ENCODE measurements around the gene ANKFY1. TPM values are rescaled to one million over a fixed set of nuclear protein-coding genes. Genes with fewer than 3 reads are reported as not detected.

The ANKFY1 gene
- total RNA-seq, 4 donors from 2014 or later: 25.6 to 70.6 (median 44.9) TPM

DNA sequence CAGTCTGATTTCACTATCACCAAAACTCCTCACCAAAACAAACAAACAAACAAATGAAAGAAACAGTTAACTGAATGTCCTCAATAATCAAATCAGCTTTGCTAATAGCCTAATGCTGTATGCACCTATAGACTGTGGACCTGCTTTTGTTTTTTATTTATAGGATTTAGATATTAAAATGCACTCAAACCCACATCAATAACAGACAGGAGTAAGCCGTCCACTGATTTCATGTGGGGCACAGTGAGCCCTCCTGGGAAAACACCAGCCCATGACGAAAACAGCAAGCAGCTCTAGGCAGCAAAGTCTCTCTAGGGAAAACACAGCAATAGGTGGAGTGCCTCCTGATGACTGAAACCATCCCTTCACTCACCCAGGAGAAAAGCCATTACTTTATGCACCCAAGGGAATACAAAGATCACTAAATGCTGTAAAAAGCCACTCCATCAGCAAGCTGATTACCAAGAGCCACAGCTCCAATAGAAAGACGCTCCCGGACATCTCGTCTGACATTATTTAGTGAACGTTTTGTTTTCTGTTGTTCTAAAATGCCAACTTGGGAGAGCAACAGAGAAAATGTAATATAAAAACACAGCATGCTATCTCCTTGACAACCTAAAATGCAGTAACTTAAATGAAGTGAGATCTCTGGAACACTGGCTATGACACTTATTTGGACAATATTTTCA is 47.8 kb downstream of the ANKFY1 start:
- peaks cover 20% of the 10 kb centered on the region for H3K4me1 ChIP-seq
- no peaks in the 10 kb centered on the region for H3K9me3 ChIP-seq
- TF ChIP-seq POLR2A (IDR thresholded peaks at IDR 0.05) (no peak), CTCF (IDR thresholded peaks at IDR 0.05) (no peak), EP300 (IDR thresholded peaks at IDR 0.05) (no peak), POLR2AphosphoS5 (IDR thresholded peaks at IDR 0.05) (no peak)
- no peak for DNase-seq (ENCODE audit: low spot score in 2 of 2)
- 82% methylated on average over 6 of the region's 6 CpGs for WGBS
- H3K36me3 ChIP-seq: no peaks in the 10 kb centered on the region
- H3K4me3 ChIP-seq: no peak overlapping the region
- no peak overlapping the region for H3K27ac ChIP-seq
- no peaks in the 10 kb centered on the region for H3K27me3 ChIP-seq

- WGBS: 87% methylated on average over 6 of the region's 6 CpGs
- Histone ChIP-seq H3K4me3 (no peak overlapping the region), H3K4me1 (peaks cover 11% of the 10 kb centered on the region), H3K36me3 (peaks cover 6% of the 10 kb centered on the region), H3K27me3 (no peaks in the 10 kb centered on the region), H3K27ac (no peak overlapping the region), H3K9me3 (no peaks in the 10 kb centered on the region)
- DNase-seq (ENCODE audit: low spot score in 2 of 2): no peak
- TF ChIP-seq CTCF (IDR thresholded peaks at IDR 0.05): no peak
Observed at GRCh38 chr17:4214157-4214556, 49.6 kb downstream of the ANKFY1 start.

DNA sequence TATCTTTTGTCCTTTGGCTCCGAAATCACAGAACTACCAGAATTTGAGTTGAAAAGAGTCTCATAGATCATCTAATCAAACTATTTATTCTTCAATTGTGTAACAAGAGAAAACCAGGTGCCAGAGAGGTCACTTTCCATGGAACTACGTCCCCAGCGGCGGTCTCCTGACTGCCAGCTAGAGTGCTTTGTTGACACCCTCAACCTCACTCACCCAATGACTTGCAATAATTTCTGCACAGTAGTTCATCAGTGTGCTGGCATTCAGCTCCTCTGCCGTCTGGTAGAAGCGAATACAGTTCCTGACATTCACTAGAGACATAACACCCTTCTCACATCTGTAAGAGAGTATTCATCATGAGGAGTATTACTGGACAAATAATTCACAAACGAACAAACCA is 54.2 kb downstream of the ANKFY1 start:
- Histone ChIP-seq H3K9me3 (no peaks in the 10 kb centered on the region), H3K27ac (no peak overlapping the region), H3K4me1 (peaks cover 5% of the 10 kb centered on the region), H3K4me3 (no peak overlapping the region), H3K36me3 (peaks cover 44% of the 10 kb centered on the region), H3K27me3 (no peaks in the 10 kb centered on the region)
- TF ChIP-seq EP300 (IDR thresholded peaks at IDR 0.05) (no peak), POLR2AphosphoS5 (IDR thresholded peaks at IDR 0.05) (no peak)
- WGBS: 97% methylated on average over 7 of the region's 7 CpGs
- DNase-seq (ENCODE audit: low spot score in 2 of 2): no peak

DNA sequence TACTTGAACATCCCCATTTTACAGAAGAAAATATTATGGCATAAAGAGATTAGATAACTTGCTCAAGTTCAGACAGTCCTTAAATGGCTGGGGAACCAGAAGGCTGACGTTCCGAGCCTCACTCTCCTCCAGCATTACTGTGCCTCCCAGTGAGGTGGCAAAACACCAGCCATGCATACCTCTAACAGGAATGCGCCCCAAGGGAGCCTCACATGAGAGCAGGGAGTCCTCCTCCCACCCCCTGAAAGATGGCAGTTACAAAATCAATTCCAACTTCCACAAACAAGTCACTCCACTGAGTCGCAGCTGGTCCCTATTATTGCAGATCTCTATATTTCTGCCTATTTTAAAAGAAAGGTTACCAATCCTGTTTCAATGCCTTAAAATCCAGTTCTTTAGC is 55.5 kb downstream of the ANKFY1 start:
- H3K27ac ChIP-seq: no peak overlapping the region
- TF ChIP-seq POLR2A (IDR thresholded peaks at IDR 0.05) (no peak), EP300 (IDR thresholded peaks at IDR 0.05) (no peak), CTCF (IDR thresholded peaks at IDR 0.05) (no peak), POLR2AphosphoS5 (IDR thresholded peaks at IDR 0.05) (no peak)
- no peaks in the 10 kb centered on the region for H3K9me3 ChIP-seq
- no peaks in the 10 kb centered on the region for H3K27me3 ChIP-seq
- H3K36me3 ChIP-seq: peaks cover 44% of the 10 kb centered on the region
- H3K4me1 ChIP-seq: peaks cover 10% of the 10 kb centered on the region
- DNase-seq (ENCODE audit: low spot score in 2 of 2): no peak
- WGBS: 63% methylated on average over 4 of the region's 4 CpGs
- H3K4me3 ChIP-seq: no peak overlapping the region

- DNase-seq (ENCODE audit: low spot score in 2 of 2): no peak
- no peak for TF ChIP-seq CTCF (IDR thresholded peaks at IDR 0.05)
- TF ChIP-seq POLR2AphosphoS5 (IDR thresholded peaks at IDR 0.05): no peak
- no peak for TF ChIP-seq EP300 (IDR thresholded peaks at IDR 0.05)
- no peak overlapping the region for H3K27ac ChIP-seq
- H3K4me1 ChIP-seq: peaks cover 10% of the 10 kb centered on the region
- H3K36me3 ChIP-seq: peaks cover 44% of the 10 kb centered on the region
- no peaks in the 10 kb centered on the region for H3K27me3 ChIP-seq
- no peaks in the 10 kb centered on the region for H3K9me3 ChIP-seq
- WGBS: 79% methylated on average over 10 of the region's 10 CpGs
- H3K4me3 ChIP-seq: no peak overlapping the region
Observed at GRCh38 chr17:4206962-4207361, 56.8 kb downstream of the ANKFY1 start.

GRCh38 chr17:4205917-4206316 is 57.9 kb downstream of the ANKFY1 start:
- Histone ChIP-seq H3K27ac (no peak overlapping the region), H3K27me3 (no peaks in the 10 kb centered on the region), H3K9me3 (no peaks in the 10 kb centered on the region), H3K4me1 (peaks cover 10% of the 10 kb centered on the region), H3K4me3 (no peak overlapping the region), H3K36me3 (peaks cover 44% of the 10 kb centered on the region)
- no peak for TF ChIP-seq POLR2A (IDR thresholded peaks at IDR 0.05)
- DNase-seq (ENCODE audit: low spot score in 2 of 2): no peak
- WGBS: 70% methylated on average over 4 of the region's 4 CpGs
